ENCODE data around the gene GMFB. TPM values are rescaled to one million over a fixed set of nuclear protein-coding genes. Genes with fewer than 3 reads are reported as not detected.

Gene GMFB
- total and polyA plus RNA-seq, 9 of the 15 experiments (the other 6 are each of a cell fraction or from before 2014, with no cell fraction given): 14.0 to 31.7 (median 20.5) TPM

GRCh38 chr14:54503486-54503885, 14.7 kb upstream of the GMFB start:
- no peak overlapping the region for H3K27ac ChIP-seq (ENCODE audit: extremely low read depth, low read depth, low read length)
- in situ Hi-C loops (cut with MboI): no loop called here
- no peak for TF ChIP-seq HINFP (tag; conservative IDR thresholded peaks at IDR 0.05; ENCODE audit: low read depth)
- TF ChIP-seq ZNF707 (CRISPR knock-in tag; conservative IDR thresholded peaks at IDR 0.05): no peak
- TF ChIP-seq PBX2 (CRISPR knock-in tag; IDR thresholded peaks at IDR 0.05; ENCODE audit: low read depth): no peak
- no peak for TF ChIP-seq PBX2 (tag; conservative IDR thresholded peaks at IDR 0.05; ENCODE audit: low read depth)
- no peak for TF ChIP-seq POLR2B (IDR thresholded peaks at IDR 0.05; ENCODE audit: low read depth, partially characterized antibody)
- no peak for TF ChIP-seq SIN3B (IDR thresholded peaks at IDR 0.05; ENCODE audit: low read depth)
- TF ChIP-seq TRIM25 (IDR thresholded peaks at IDR 0.05; ENCODE audit: borderline replicate concordance): no peak
- TF ChIP-seq SRSF1 (IDR thresholded peaks at IDR 0.05; ENCODE audit: low read depth, low read length): no peak
- no peak for TF ChIP-seq ZNF217 (CRISPR knock-in tag; IDR thresholded peaks at IDR 0.05)
- no peak for TF ChIP-seq TBP (optimal IDR thresholded peaks at IDR 0.05; ENCODE audit: low read depth, low read length)
- no peak for TF ChIP-seq KLF6 (CRISPR knock-in tag; IDR thresholded peaks at IDR 0.05; ENCODE audit: borderline replicate concordance)
- TF ChIP-seq SIX5 (IDR thresholded peaks at IDR 0.05; ENCODE audit: borderline replicate concordance in 1 of 2, insufficient read depth in 1 of 2, low read depth in 1 of 2, low read length in 2 of 2): no peak
- no peak for TF ChIP-seq ARNT (IDR thresholded peaks at IDR 0.05)
- TF ChIP-seq MNT (conservative IDR thresholded peaks at IDR 0.05): no peak
- TF ChIP-seq ZNF431 (CRISPR knock-in tag; IDR thresholded peaks at IDR 0.05): no peak
- TF ChIP-seq U2AF2 (optimal IDR thresholded peaks at IDR 0.05; ENCODE audit: low read depth, low read length): no peak

More at GRCh38 chr14:54503486-54503885, 14.7 kb upstream of the GMFB start:
- no peak overlapping the region for H3K4me2 ChIP-seq (ENCODE audit: insufficient read depth, low read length)
- no peaks in the 10 kb centered on the region for H4K20me1 ChIP-seq (replicated peaks; ENCODE audit: control insufficient read depth, insufficient read depth, low read length)
- peaks cover 0 to 12% of the 10 kb centered on the region in 2 experiments; a peak in 3 of 5 replicates for H3K4me1 ChIP-seq (replicated peaks in 1 of 2; ENCODE audit: control insufficient read depth in 2 of 2, insufficient read depth in 2 of 2, low read length in 2 of 2)
- 37% methylated on average over 3 of the region's 3 CpGs for WGBS (ENCODE audit: insufficient coverage, low coverage, missing lambda C conversion rate)
- CTCF ChIA-PET (ENCODE audit: low intra/inter-chr PET ratio): no interaction called here
- no peaks in the 10 kb centered on the region for H3K9me3 ChIP-seq (replicated peaks; ENCODE audit: control insufficient read depth, insufficient read depth, low read depth, low read length)
- intact Hi-C loops (cut with micrococcal nuclease): no loop called here
- ATAC-seq (peak; percentile 80), DNase-seq (ENCODE audit: extremely low read depth in 1 of 4, low spot score in 3 of 4) (peak in 1 of 4 experiments; percentile 40), FAIRE-seq (peak; percentile 75)
- POLR2A ChIA-PET: no interaction called here
- H3K27me3 ChIP-seq (ENCODE audit: control insufficient read depth in 2 of 2, insufficient read depth in 2 of 2, low read length in 2 of 2): no peaks in the 10 kb centered on the region
- peak overlapping the region; percentile 79 for H2AFZ ChIP-seq (ENCODE audit: low read depth, low read length)
- H3K4me3 ChIP-seq: no peak overlapping the region
- no TSS peak for BruUV-seq (replicated peaks)
- H3K9me1 ChIP-seq (ENCODE audit: control insufficient read depth, insufficient read depth, low read length): no peaks in the 10 kb centered on the region
- no peak overlapping the region for H3K9ac ChIP-seq (ENCODE audit: insufficient read depth in 1 of 2, low read depth in 2 of 2, low read length in 2 of 2)
- H3K36me3 ChIP-seq (ENCODE audit: control insufficient read depth, insufficient read depth, low read length): no peaks in the 10 kb centered on the region
- H3K79me2 ChIP-seq (ENCODE audit: control insufficient read depth, insufficient read depth, low read length): no peaks in the 10 kb centered on the region
